Measurements from ENCODE around the gene PLCE1. TPM values are rescaled to one million over a fixed set of nuclear protein-coding genes. Genes with fewer than 3 reads are reported as not detected.

The PLCE1 gene
- total and polyA plus RNA-seq, 4 donors: 1.5 to 15.7 (median 5.2) TPM

DNA sequence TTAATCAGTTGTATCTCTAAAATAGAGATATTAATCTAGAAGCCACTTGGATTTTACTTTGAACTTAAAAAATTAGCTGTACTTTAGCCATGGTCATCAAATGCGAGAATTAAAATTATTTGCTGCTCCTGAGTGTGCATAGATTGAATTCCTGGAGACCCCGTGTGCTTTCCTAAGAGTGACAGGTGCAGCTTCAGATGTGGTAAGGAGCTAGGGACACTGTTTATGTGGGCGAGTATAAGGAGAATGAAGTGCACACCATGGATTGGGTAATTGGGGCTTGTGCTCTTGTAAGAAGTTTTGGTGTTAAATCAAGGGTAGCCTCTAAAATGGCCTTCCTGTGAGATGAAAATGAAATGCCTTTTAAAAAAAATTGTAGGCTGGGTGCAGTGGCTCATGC is 9.8 kb downstream of the PLCE1 start:
- TF ChIP-seq, protein P1, sequence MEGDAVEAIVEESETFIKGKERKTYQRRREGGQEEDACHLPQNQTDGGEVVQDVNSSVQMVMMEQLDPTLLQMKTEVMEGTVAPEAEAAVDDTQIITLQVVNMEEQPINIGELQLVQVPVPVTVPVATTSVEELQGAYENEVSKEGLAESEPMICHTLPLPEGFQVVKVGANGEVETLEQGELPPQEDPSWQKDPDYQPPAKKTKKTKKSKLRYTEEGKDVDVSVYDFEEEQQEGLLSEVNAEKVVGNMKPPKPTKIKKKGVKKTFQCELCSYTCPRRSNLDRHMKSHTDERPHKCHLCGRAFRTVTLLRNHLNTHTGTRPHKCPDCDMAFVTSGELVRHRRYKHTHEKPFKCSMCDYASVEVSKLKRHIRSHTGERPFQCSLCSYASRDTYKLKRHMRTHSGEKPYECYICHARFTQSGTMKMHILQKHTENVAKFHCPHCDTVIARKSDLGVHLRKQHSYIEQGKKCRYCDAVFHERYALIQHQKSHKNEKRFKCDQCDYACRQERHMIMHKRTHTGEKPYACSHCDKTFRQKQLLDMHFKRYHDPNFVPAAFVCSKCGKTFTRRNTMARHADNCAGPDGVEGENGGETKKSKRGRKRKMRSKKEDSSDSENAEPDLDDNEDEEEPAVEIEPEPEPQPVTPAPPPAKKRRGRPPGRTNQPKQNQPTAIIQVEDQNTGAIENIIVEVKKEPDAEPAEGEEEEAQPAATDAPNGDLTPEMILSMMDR (IDR thresholded peaks at IDR 0.05; ENCODE audit: control extremely low read depth, extremely low read depth): no peak
- WGBS, 2 donors: 80 to 86% methylated on average over 3 of the region's 3 CpGs

DNA sequence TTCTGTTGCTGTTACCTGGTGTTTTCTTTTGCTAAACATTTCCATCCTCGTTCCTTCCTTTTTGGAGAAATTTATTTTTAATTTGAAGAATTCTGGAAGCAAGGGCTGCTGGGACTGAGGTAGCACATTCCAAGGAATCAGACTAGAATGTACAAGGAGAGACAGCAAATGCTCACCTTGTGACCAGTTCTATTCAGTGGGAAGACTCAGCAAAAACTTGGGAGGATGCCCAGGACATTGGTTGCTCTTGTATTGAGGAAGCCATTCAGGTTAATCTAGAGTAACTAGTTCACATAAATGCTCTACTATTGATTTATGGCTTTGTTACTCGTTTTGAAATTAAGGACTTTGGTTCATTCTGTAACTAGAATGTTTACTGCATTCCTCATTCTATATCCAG is 11.3 kb downstream of the PLCE1 start:
- TF ChIP-seq, protein P1 (IDR thresholded peaks at IDR 0.05; ENCODE audit: control extremely low read depth, extremely low read depth): no peak
- peaks cover 0 to 5% (median 0%) of the 10 kb centered on the region in 4 donors for H3K9me3 ChIP-seq (ENCODE audit: control insufficient read depth in 4 of 4, insufficient read depth in 3 of 4, low read length in 3 of 4)
- no peak for ATAC-seq (ENCODE audit: insufficient read depth, low FRiP score)
- H3K9ac ChIP-seq (ENCODE audit: insufficient read depth in 1 of 2, low read length in 2 of 2): no peak overlapping the region
- peaks cover 0 to 15% (median 5%) of the 10 kb centered on the region in 5 donors for H3K4me1 ChIP-seq (ENCODE audit: control insufficient read depth in 5 of 5, insufficient read depth in 5 of 5, low read length in 5 of 5)
- H3K27me3 ChIP-seq (ENCODE audit: control insufficient read depth in 3 of 3, insufficient read depth in 3 of 3, low read length in 2 of 3): no peaks in the 10 kb centered on the region
- no peaks in the 10 kb centered on the region for H3K36me3 ChIP-seq (ENCODE audit: control insufficient read depth in 4 of 4, insufficient read depth in 4 of 4, low read length in 4 of 4)
- no peak overlapping the region for H3K27ac ChIP-seq (ENCODE audit: low read depth in 1 of 2, low read length in 1 of 2)
- DNase-seq: no peak
- H3K4me3 ChIP-seq: no peak overlapping the region
- 59 to 66% methylated on average over 2 of the region's 2 CpGs for WGBS, 2 donors

More for the DNA sequence above, 9.8 kb downstream of the PLCE1 start:
- Histone ChIP-seq H3K27me3 (ENCODE audit: control insufficient read depth in 3 of 3, insufficient read depth in 3 of 3, low read length in 2 of 3) (no peaks in the 10 kb centered on the region), H3K4me3 (no peak overlapping the region), H3K27ac (ENCODE audit: low read depth in 1 of 2, low read length in 1 of 2) (no peak overlapping the region), H3K9me3 (ENCODE audit: control insufficient read depth in 4 of 4, insufficient read depth in 3 of 4, low read length in 3 of 4) (no peaks in the 10 kb centered on the region), H3K9ac (ENCODE audit: insufficient read depth in 1 of 2, low read length in 2 of 2) (no peak overlapping the region), H3K36me3 (ENCODE audit: control insufficient read depth in 4 of 4, insufficient read depth in 4 of 4, low read length in 4 of 4) (no peaks in the 10 kb centered on the region), H3K4me1 (ENCODE audit: control insufficient read depth in 5 of 5, insufficient read depth in 5 of 5, low read length in 5 of 5) (peaks cover 0 to 19% (median 8%) of the 10 kb centered on the region in 5 donors)
- DNase-seq (no peak), ATAC-seq (ENCODE audit: insufficient read depth, low FRiP score) (no peak)

DNA sequence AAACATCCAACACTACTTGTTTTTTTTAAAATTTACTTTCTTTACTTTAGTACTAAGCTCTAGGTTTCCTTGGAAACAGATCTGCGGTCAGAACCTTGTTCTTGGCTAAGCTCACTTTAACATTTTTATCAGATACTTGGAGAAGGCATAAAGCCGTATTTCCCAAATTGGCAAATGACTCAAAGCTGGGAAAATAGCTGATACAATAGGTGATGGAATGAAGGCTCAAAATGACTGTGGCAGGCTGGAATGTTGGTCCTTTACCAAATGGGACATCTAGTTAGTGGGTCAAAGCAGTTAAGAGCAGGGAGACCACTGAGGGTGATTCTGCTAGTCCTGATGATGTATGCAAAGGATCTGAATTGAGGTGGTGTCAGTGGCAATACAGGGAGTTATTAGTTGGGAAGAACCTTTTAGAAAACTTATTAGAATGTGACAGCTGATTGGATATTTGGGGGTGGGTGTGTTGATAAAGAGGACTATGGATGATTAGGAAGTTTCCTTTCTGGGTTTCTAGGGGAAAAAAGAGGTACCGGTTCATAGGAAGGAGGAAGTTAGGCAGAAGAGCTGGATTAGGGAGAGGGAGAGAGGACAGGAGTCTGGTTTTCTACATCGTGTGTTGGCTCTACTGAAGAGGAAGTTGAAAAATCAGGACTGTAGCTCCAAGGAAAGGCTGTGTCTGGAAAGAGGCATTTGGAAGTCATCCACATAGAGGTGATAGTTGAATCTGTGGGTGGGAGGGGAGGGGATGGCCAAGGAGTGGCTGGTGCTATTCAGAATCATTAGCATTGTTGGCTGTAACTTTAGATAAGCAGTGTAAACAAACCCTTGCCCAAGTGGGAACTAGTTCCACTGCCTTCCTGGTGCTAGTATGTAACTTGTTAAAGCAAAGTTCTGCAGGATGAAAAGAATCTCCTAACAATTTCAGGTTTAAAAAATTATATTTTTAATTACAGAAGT is 13.1 kb downstream of the PLCE1 start:
- Histone ChIP-seq H3K9me3 (ENCODE audit: control insufficient read depth in 4 of 4, insufficient read depth in 3 of 4, low read length in 3 of 4) (peaks cover 0 to 6% (median 0%) of the 10 kb centered on the region in 4 donors), H3K4me3 (no peak overlapping the region), H3K36me3 (ENCODE audit: control insufficient read depth in 4 of 4, insufficient read depth in 4 of 4, low read length in 4 of 4) (no peaks in the 10 kb centered on the region), H3K4me1 (ENCODE audit: control insufficient read depth in 5 of 5, insufficient read depth in 5 of 5, low read length in 5 of 5) (peaks cover 0 to 15% (median 5%) of the 10 kb centered on the region in 5 donors), H3K27ac (ENCODE audit: low read depth in 1 of 2, low read length in 1 of 2) (peak overlapping the region in 1 of 2 donors; percentile 14), H3K27me3 (ENCODE audit: control insufficient read depth in 3 of 3, insufficient read depth in 3 of 3, low read length in 2 of 3) (no peaks in the 10 kb centered on the region), H3K9ac (ENCODE audit: insufficient read depth in 1 of 2, low read length in 2 of 2) (no peak overlapping the region)
- TF ChIP-seq, protein P1 (IDR thresholded peaks at IDR 0.05; ENCODE audit: control extremely low read depth, extremely low read depth): no peak
- peak; percentile 69 to 84 (median 79) for DNase-seq
- WGBS, 2 donors: 34 to 43% methylated on average over 4 of the region's 4 CpGs
- peak; percentile 65 for ATAC-seq (ENCODE audit: insufficient read depth, low FRiP score)

Data from lung (tissue), 12 donors.